BJ (cell line): ENCODE measurements around the gene WWOX. TPM values are rescaled to one million over a fixed set of nuclear protein-coding genes. Genes with fewer than 3 reads are reported as not detected.

Source experiments
- CTCF ChIA-PET: fragments of 350-600 bp; formaldehyde crosslinking; extraction: SDS; loops from one replicate; lab custom pipeline; 2021; ENCODE audit warnings: antibody characterized with exemption, inconsistent platforms; lab: Yijun Ruan, JAX
- POLR2A ChIA-PET: fragments of 300-600 bp; sonication (Branson Sonifier 250); formaldehyde crosslinking; extraction: SDS; loops from one replicate; lab custom pipeline; 2021; ENCODE audit warnings: antibody characterized with exemption; lab: Charles Lee
- DNase-seq: peaks from one replicate; pipeline ENCODE4 v3.0.0-alpha.2; 2011; ENCODE audit warnings: low read depth
- H3K27me3 ChIP-seq: 2 replicates; pipeline ENCODE4 v1.6.0; 2011; ENCODE audit warnings: low read length; ENCODE audit not compliant: control insufficient read depth, insufficient read depth
- H3K36me3 ChIP-seq: 2 replicates; pipeline ENCODE4 v1.5.1; 2011; ENCODE audit warnings: low read length; ENCODE audit not compliant: control insufficient read depth, insufficient read depth
- H3K4me3 ChIP-seq: 2 replicates; pipeline ENCODE4 v1.5.1; 2011; ENCODE audit warnings: low read depth, mild to moderate bottlenecking, control low read depth, low read length
- CTCF ChIP-seq: IDR thresholded peaks from 2 replicates; pipeline ENCODE4 v1.5.1; 2011; ENCODE audit warnings: low read depth, mild to moderate bottlenecking, control low read depth, inconsistent platforms, low read length, moderate library complexity; ENCODE audit not compliant: insufficient read depth
- polyA plus RNA-seq: library from polyadenylated mRNA; depleted of rRNA; stranded (reverse); fragments of >200 nt; gene quantifications from 2 replicates; pipeline ENCODE4 v1.2.3, GENCODE V29; 2011; rRNA removed
- small RNA-seq: library from RNA; depleted of rRNA; stranded (forward); fragments of <200 nt; gene quantifications from one replicate; pipeline ENCODE3, GENCODE V24; 2012; ENCODE audit warnings: low replicate concordance, low read depth; ENCODE audit not compliant: insufficient read length

WWOX gene
- polyA plus RNA-seq, 1 experiment: 3.1 TPM

- CTCF ChIA-PET: no interaction called here
These were observed 1162.1 kb downstream of the WWOX start for GRCh38 chr16:79261481-79261940.

GRCh38 chr16:79261944-79262552 is 1162.6 kb downstream of the WWOX start:
- POLR2A ChIA-PET: no interaction called here
- CTCF ChIA-PET: interaction anchor here (0.6 kb wide), 1 partner anchor 301 kb away, joined by 3 read pairs; no protein-coding TSS in a partner anchor
- no peak overlapping the region for H3K4me3 ChIP-seq
- no peaks in the 10 kb centered on the region for H3K27me3 ChIP-seq
- no peak for TF ChIP-seq CTCF
- DNase-seq: no peak
- no peaks in the 10 kb centered on the region for H3K36me3 ChIP-seq

More at GRCh38 chr16:79261481-79261940, 1162.1 kb downstream of the WWOX start:
- Histone ChIP-seq H3K4me3 (no peak overlapping the region), H3K36me3 (no peaks in the 10 kb centered on the region), H3K27me3 (no peaks in the 10 kb centered on the region)
- POLR2A ChIA-PET: no interaction called here
- TF ChIP-seq CTCF: no peak
- DNase-seq: no peak

Small RNA genes within 50 kb of the gene (small RNA-seq; reads per million reads assigned to genes)
- not detected for gene AC027279.3

Other genes with a start within 250 kb of the WWOX start
- not detected in 2 replicates for gene CLEC3A, start 77.1 kb upstream of the WWOX start, polyA plus RNA-seq